Erythroblast (primary cell): ENCODE results near the gene CCDC183.
"Not testable (repeated sequence)": the region's sequence is repeated elsewhere in the genome, so short reads cannot be mapped to it uniquely, and the experiment has no call there.

Source experiments
- GATA1 ChIP-seq: IDR thresholded peaks from 2 replicates; pipeline ENCODE4 v1.6.1; 2011; ENCODE audit warnings: low read depth, mild to moderate bottlenecking, control low read depth, low read length, moderate library complexity
- POLR2A ChIP-seq: IDR thresholded peaks from 2 replicates; pipeline ENCODE4 v1.6.1; 2011; ENCODE audit warnings: mild to moderate bottlenecking, low read length

DNA sequence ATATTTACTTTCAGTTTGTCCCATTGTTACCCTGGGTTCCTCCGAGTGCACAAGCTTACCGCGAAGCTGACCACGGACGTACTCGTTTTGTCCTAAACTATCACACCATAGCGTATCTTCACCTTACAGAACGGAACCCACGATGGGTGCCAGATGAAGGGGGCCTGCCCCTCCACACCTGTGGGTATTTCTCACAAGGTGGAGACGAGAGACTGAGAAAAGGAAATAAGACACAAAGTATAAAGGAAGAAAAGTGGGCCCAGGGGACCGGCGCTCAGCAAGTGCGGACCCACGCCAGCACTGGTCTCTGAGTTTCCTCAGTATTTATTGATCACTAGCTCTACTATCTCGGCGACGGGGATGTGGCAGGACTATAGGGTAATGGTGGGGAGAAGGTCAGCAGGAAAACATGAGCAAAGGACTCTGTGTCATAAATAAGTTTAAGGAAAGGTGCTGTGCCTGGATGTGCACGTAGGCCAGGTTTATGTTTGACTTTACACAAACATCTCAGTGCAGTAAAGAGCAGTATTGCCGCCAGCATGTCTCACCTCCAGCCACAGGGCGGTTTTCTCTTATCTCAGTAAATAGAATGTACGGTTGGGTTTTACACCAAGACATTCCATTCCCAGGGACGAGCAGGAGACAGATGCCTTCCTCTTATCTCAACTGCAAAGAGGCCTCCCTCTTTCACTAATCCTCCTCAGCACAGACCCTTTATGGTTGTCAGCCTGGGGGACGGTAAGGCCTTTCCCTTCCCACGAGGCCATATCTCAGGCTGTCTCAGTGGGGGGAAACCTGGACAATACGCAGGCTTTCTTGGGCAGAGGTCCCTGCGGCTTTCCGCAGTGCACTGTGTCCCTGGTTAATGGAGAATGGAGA is 7.3 kb upstream of the CCDC183 start:
- peak; percentile 45 for TF ChIP-seq POLR2A
- TF ChIP-seq GATA1: not testable (repeated sequence)
